Stimulated activated CD4-positive, alpha-beta T cell treated with anti-CD3 and anti-CD28 coated beads, Interleukin-15, amount 100 ng/mL, for 1 hour (primary cell): ENCODE results near the gene TANC1.
"Not testable (repeated sequence)": the region's sequence is repeated elsewhere in the genome, so short reads cannot be mapped to it uniquely, and the experiment has no call there.

Experiments
- DNase-seq, 2 donors: peaks; one replicate each; pipeline ENCODE4 v3.0.0-alpha.2; 2020; ENCODE audit warnings: low read depth in 1 of 2, low spot score in 1 of 2

Gene TANC1

DNA sequence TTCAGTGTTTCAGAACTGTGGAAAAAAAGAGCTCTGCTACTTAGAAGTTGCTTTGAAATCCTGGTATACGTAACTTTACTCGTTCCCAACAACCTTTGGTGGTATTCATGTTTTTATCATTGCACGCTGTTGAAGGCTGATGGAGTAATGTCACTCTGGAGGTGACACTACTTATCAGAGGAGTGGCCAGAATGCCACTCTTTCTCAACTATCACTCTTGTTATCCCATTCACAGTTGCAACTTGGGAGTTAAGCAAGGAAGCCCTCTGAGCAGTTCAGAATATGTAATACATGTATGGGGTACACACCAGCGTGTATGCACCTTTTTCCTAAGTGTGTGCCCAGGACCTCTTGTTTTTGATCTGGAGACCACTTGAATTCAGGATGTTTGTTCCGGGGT, 53.6 kb downstream of the TANC1 start:
- no peak for DNase-seq

DNA sequence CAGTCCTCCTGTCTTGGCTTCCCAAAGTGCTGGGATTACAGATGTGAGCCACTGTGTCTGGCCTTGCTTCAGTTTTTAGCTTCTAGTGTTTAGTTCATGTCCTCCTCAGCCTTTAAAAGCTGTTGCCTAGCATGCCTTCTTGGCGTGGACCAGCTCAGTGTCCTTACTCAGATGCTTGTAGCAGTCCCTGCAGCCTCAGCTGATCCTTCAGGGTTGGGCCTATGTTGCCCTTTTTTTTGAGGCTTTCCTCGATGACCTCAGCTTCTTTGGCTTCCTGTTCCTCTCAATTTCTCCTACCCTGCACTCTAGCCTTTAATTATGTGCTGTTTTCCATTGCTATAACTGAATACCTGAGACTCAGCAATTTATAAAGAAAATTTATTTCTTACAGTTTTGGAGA, 57.7 kb downstream of the TANC1 start:
- DNase-seq = no peak

DNA sequence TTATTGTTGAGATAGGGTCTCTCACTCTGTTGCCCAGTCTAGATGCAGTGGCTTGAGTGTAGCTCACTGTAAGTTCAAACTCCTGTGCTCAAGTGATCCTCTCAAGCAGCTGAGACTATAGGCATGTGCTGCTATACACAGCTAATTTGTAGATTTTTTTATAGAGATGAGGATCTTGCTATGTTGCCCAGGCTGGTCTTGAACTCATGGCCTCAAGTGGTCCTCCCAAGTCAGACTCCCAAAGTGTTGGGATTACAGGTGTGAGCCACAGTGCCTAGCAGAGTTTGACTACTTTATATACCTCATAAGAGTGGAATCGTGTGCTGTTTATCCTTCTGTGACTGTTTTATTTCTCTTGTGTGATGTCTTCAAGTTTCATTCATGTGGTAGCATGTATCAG, 60.3 kb downstream of the TANC1 start:
- no peak for DNase-seq

DNA sequence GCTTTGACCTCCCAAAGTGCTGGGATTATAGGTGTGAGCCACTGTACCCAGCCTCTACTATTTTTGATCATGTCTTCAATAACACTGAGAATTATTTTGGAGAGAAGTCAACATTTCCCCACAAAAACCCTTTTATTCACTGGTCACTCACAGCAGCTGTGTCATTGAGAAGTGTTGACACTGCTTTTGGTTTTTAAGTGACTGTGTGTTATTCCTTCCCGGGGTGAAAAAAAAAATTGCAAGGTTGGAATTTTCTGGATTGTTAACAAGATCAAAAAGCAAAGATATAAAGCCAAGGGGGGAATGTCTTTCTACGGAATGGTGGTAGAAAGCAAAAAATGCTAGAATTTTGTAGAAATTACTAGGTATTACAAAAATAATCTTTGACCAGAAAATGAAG, 61.5 kb downstream of the TANC1 start:
- no peak for DNase-seq

DNA sequence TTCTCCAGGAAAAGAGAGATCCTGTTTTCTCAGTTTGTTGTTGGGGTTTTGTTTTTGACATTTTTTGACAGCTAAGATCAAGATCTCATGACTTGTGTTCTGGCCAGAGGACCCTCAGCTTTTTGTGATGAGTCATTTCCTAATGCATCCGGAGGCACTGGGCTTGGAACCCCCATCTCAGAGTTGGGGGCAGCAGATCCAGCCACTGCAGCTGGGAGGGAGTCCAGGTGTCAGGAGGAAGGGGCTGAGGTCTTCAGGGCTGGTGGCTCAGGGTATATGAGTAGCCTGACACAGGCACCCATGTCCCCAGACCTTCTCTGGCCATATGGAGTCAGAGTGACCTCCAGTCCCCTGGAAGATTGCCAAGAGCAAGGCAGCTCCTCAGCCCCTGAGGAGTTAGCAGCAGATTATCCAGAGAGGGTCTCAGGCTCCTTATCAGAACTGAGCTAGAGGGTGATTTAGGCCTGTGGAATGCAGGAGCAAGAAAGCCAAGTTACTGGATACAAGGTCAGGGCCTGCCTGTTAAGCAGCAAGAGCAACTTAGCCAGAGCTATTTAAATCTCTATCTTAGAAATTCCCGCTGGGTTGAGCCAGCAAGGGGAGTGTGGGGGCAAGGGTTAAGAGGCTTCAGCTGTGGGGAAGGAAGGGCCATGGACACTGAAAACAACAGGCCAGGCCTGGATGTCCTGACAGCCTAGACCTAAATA, 62.4 kb downstream of the TANC1 start:
- DNase-seq = no peak

DNA sequence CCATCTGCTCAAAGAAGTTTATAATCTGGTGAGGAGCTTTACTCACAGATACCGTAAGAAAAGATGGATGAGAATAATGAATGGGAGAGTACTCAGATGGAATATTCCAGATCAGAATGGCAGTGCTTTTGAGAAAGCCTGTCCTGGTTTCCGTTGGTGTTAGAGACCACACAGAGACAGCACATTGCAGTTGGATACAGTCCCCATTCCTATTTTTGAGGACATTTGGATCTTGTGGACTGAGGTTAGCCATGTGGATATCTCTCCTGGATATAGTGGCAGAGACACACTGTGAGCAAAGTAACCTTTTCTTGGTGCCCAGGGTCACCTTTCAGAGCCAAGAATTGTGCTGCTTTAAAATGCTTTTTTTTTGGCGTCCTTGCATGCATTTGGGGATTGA, 63.7 kb downstream of the TANC1 start:
- DNase-seq = no peak

DNA sequence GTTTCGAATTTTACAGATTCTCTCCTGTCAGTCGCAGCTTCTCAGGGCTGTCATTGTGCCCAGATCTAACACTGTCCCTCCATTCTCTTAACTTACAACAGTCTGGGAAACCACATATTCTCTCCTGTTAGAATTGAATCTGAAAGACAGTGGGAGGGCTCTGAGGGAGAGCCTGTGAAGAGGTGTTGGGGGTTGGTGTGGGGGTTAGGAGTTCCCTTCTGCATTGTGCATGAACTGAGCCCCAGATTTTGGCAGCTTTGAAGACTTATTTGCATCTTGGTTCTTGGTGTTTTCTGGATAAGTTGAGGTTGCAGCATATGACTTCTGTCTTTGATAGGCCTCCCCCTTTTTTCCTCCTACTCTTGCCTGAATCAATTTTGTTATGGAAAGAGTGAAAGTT, 64.1 kb downstream of the TANC1 start:
- DNase-seq = no peak

DNA sequence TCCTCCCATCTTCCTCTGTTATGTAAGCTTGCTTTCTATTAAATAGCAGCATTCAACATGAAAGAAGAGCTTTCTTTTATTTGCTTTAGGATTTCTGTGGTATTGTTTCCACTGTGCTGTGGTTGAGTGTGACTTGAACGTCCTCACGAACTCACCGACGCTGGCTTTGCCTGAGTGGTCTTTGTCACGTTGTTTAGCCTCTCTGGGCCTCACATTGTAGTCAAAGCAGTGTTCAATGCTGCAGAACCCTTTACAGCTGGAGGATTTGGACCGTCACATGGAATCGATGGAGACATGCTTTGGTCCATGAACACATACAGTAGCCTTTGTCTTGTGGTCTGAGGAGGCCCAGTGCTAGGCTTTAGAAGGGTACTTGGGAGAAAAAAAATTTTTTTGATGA, 66.3 kb downstream of the TANC1 start:
- no peak for DNase-seq

DNA sequence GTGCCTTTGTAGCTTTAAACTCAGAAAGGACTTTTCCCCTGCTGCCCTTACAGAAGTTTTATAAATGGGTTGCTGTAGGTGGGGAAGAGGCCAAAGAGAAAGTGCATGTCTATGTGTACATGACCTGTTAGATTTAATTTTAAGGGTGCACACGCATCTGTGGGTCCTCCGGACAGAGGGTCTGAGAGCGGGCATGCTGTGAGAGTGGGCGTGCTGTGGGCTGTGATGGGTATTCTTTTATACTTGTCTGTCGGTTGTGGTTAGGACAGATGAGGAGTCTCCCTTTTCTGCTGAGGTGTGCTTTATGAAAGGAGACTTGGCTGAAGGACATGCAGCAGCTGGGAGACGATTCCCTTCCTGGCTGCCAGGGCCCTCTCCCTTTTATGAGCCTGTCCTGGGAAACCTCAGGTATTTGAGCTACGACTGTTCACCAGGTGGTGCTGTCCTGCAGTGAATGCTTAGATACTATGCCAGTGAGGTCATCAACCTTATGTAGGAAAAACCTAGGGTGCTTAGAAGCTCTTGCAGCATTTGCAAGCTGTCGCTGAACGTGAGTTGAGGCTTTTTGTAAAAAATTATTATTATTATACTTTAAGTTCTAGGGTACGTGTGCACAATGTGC, 67.5 kb downstream of the TANC1 start:
- no peak for DNase-seq

DNA sequence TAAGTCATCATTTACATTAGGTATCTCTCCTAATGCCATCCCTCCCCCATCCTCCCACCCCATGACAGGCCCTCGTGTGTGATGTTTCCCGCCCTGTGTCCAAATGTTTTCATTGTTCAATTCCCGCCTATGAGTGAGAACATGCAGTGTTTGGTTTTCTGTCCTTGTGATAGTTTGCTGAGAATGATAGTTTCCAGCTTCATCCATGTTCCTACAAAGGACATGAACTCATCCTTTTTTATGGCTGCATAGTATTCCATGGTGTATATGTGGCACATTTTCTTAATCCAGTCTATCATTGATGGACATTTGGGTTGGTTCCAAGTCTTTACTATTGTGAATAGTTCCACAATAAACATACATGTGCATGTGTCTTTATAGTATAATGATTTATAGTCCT, 68.0 kb downstream of the TANC1 start:
- not testable (repeated sequence) for DNase-seq

DNA sequence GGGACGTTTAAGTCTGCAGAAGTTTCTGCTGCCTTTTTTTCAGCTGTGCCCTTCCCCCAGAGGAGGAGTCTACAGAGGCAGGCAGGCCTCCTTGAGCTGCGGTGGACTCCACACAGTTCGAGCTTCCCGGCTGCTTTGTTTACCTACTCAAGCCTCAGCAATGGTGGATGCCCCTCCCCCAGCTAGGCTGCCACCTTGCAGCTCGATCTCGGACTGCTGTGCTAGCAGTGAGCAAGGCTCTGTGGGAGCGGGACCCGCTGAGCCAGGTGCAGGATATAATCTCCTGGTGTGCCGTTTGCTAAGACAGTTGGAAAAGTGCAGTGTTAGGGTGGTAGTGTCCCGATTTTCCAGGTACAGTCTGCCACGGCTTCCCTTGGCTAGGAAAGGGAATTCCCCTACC, 72.9 kb downstream of the TANC1 start:
- not testable (repeated sequence) for DNase-seq

DNA sequence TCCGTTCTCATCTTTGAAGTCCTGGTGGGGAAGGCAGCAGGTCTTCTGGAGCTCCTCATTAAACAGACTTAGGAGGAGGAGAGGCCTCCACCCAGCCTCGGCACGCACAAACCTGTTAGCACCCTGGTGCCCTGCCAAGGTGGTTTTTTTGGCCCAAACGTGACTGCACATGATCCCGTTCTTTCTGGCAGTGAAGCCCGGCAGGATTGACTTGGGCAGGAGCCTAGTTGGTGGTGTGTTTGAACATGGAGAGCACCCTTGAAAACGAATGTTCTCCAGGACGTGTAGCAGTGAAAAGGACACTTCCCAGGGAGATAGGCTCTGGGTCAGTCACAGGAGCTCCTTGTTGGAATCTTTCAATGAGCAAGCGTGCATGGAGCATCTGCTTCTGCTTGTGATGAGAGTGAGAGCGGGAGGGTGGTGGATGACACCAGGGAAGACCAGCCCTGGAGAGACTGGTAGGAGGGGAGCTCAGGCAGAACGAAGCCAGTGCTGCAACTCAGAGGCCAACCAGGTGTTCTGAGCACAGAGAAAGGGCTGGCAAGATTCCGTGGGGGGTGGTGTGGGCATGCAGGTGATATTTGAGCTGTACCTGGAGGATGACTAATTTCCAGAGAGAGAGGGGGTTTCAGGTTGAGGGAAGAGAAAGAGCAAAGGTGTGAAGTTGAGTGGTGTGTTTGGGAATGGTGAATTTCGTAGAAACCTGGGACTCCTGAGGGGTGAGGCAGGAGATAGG, 73.8 kb downstream of the TANC1 start:
- DNase-seq = no peak

DNA sequence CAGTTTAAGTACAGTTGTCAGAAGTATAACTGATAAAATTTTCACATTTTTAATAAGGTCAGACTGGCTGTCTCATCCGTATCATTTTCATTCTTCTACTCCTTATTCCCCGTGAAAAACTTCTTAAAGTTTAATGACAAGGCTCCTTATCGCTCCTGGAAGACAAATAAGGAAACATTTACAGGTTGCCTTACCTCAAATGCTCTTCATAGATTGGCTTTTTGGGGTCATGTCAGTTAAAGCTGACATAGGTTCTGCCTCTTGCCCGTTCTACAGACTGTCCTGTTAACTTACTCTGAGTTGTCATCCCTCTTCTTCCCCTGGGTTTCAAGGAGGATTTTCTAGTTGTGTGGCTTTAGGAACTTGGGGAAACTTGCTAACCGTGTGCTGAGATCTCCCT, 75.3 kb downstream of the TANC1 start:
- no peak for DNase-seq

DNA sequence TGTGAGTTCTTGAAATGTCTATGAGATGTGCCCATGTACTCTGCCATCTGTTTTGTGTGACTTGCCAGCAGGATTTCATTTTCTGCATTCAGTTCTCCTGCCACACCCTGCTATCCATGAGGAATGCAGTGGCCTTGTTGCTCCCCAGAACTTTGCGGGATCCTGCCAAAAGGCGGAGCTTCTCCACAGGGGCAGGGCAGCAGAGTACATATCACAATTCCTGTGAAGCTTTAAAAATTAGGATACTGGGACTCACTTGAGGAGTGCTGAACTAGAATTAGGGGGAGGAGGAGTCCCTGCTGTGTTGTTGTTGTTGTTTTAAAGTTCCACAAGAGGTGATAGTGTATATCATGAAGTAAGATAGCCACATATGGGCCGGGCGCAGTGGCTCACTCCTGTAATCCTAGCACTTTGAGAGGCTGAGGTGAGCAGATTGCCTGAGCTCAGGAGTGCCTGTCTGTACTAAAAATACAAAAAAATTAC, 76.4 kb downstream of the TANC1 start:
- DNase-seq = no peak

DNA sequence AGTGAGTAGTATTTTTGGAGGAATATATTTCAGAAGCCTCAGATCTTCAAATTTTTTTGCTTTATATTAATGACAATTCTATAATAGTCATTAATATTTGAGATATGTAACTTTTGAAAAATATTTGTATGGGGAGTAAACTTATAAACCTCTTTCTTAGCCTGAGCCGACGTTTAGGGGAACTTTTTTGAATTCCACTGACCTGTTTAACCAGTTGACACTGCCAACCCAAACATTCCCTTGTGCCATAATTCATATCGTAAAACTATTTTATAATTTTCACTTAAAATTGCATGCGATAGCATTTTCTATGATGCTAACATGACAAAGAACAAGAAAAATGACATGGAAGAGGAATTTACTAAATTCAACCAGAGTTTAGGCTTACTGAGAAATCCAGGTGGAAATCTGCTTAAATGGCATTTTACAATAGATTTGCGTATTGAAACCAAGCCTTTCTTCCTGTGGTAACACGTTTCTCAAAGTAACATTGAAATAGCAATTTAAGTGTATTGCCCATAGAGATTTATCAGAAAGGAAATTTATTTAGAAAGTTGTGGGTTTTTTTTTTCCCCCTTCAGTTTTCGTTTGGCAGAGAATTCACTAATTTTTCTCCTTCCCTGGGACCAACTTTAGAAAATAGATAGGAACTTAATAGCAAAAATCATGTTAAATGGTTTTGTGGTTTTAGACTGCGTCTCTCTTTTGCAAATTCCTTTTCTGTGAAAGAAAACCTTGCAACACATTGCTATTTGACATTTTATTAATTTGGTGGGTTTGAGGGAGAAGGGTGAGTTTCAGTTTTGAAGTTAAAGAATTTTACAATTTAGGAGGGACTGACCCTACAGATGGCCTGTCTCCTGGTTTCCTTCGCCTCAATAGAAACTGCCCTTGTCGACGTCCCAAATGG, 77.4 kb downstream of the TANC1 start:
- no peak for DNase-seq

DNA sequence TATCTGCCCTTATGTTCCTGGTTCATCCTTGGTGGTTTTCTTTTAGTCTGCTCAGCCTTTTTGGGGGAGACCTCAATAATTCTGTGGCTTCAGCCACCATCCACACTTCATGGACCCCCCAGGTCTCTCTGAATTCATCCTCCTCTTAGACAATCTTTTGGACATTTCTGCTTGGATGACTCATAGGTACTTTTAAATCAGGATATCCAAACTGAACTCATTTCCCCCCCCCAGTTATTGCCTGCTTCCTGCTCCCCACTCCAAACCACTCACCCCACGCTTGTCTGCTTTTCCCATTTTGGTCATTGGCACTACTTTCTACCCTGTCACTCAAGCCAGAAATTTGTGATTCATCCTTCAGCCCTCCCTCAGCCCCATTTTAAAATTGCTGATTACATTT, 78.5 kb downstream of the TANC1 start:
- DNase-seq = no peak

DNA sequence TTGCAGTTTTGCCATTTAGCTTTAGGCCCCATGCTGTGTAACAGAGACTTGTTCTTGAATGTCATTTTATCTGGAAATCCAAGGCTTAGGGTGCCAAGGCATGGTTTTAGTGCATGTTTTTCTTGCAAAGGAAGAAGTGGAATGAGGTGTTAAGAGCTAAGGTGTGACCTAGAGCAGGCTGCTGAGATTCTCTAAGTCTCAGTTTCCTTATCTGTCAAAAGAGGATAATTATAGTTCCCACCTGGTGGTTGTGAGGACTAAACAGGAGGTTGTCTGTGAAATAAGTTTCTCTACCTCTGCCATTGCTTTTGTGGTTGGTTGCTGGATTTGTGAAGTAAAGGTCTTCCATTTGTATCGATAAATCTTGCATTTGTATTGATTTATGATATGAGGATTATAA, 82.0 kb downstream of the TANC1 start:
- DNase-seq = no peak

DNA sequence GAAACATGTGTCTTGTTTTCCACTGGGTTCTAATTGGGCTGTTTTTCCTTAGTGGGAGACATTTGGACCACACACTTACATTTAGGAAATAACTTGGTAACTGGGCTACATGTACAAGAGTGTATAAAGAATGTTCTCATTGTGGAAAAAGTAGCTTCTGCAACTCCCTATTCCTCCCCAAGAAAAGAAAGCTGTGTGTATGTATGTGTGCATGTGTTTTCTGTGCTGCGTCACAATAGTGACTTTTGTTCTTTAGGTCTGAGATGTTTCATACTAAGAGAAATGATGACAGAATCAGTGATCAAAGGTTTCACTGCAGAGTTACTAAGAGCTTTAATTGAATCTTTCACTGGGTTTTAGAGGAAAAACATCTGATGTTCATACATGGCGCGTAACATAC, 82.7 kb downstream of the TANC1 start:
- no peak for DNase-seq

DNA sequence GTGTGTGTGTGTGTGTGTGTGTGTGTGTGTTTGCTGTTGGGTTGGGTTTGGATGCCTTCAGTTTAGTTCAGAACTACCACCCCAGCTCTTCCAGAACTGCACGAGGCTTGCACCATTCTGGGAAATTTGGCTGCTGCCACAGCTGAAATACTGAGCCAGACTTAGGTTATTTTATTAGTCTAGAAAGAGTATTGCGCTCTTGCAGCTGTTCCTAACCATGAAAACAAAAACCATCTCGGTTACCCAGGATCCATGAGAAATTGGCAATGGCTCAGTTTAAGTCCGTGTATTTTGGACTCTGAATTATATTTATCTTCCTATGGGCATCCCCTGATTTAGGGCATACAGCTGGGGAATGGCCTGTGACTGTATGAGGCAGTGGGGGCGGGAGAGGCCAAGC, 83.2 kb downstream of the TANC1 start:
- no peak for DNase-seq

DNA sequence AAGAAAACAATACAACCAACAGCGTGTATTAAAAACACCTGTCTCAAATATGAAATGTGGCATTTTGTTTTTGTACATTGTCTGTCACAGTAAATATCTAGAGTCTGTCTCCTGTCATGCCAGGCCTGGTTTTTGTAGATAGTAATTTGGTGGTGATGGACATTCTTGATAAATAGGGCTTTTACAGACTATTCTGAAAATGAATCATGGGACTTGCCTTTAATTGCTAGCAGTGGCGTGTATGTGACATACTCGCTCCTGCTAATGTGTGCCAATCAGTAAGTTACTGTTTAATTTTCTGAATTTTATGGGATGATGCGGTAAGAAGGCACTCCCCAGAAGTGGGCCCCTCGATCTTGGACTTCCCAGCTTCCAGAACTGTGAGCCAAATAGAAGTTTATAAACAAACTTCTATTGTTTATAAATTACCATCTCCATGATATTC, 83.7 kb downstream of the TANC1 start:
- no peak for DNase-seq
